ENCODE measurements around the gene PHC3.

GRCh38 chr3:170145278-170145677, 36.3 kb downstream of the PHC3 start:
- no peak for TF ChIP-seq CTCF (IDR thresholded peaks at IDR 0.05; ENCODE audit: poor library complexity)
- TF ChIP-seq EZH2 (IDR thresholded peaks at IDR 0.05; ENCODE audit: borderline replicate concordance) = no peak
- TF ChIP-seq EZH2phosphoT487 (IDR thresholded peaks at IDR 0.05; ENCODE audit: low read depth, severe bottlenecking, unreplicated experiment) = no peak

All from hepatocyte (in vitro differentiated cells).